ENCODE measurements around the gene C10orf71.

C10orf71 gene

GRCh38 chr10:49348593-49348992 is 49.6 kb downstream of the C10orf71 start:
- TF ChIP-seq CTCF (IDR thresholded peaks at IDR 0.05; ENCODE audit: extremely low read depth, missing control alignments): no peak
- no peak for DNase-seq (ENCODE audit: low spot score)

GRCh38 chr10:49349390-49349789 is 50.4 kb downstream of the C10orf71 start:
- no peak for TF ChIP-seq CTCF (IDR thresholded peaks at IDR 0.05; ENCODE audit: extremely low read depth, missing control alignments)

GRCh38 chr10:49350138-49350537 is 51.2 kb downstream of the C10orf71 start:
- TF ChIP-seq CTCF (IDR thresholded peaks at IDR 0.05; ENCODE audit: extremely low read depth, missing control alignments): no peak
- DNase-seq (ENCODE audit: low spot score): no peak

More at GRCh38 chr10:49349390-49349789, 50.4 kb downstream of the C10orf71 start:
- DNase-seq (ENCODE audit: low spot score): no peak

GRCh38 chr10:49350846-49351532 is 52.0 kb downstream of the C10orf71 start:
- TF ChIP-seq CTCF (IDR thresholded peaks at IDR 0.05; ENCODE audit: extremely low read depth, missing control alignments): no peak
- DNase-seq (ENCODE audit: low spot score): no peak

GRCh38 chr10:49351669-49352068 is 52.7 kb downstream of the C10orf71 start:
- no peak for TF ChIP-seq CTCF (IDR thresholded peaks at IDR 0.05; ENCODE audit: extremely low read depth, missing control alignments)
- DNase-seq (ENCODE audit: low spot score): no peak

- DNase-seq (ENCODE audit: low spot score): no peak
- no peak for TF ChIP-seq CTCF (IDR thresholded peaks at IDR 0.05; ENCODE audit: extremely low read depth, missing control alignments)
Measured at GRCh38 chr10:49352323-49352722, 53.4 kb downstream of the C10orf71 start.

GRCh38 chr10:49353026-49353894 is 54.3 kb downstream of the C10orf71 start:
- TF ChIP-seq CTCF (IDR thresholded peaks at IDR 0.05; ENCODE audit: extremely low read depth, missing control alignments): no peak
- no peak for DNase-seq (ENCODE audit: low spot score)
